ENCODE measurements around the gene LRRC26. TPM values are rescaled to one million over a fixed set of nuclear protein-coding genes. Genes with fewer than 3 reads are reported as not detected.

LRRC26 gene, protein sequence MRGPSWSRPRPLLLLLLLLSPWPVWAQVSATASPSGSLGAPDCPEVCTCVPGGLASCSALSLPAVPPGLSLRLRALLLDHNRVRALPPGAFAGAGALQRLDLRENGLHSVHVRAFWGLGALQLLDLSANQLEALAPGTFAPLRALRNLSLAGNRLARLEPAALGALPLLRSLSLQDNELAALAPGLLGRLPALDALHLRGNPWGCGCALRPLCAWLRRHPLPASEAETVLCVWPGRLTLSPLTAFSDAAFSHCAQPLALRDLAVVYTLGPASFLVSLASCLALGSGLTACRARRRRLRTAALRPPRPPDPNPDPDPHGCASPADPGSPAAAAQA
- 0.35 TPM for total RNA-seq

DNA sequence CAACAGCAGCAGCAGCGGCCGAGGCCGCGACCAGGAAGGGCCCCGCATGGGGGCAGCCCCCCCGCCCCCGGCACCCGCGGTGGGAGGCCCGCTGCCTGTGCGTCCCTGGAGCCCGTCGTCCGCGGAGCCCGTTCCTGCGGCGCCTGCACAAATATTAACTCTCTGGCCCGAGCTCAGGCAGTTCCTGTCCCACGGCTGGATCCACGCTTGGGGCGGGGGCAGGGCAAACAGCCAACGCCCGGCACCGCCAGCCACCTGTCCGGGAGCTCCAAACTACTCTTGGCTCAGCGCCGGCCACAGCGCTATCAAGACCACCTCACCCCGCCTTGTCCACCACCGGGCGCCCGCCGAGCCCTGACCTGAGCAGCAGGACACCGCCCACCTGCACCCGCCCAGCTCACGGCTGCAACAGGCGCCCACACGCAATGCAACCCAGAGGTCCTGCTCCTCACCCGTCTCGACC lies at the start of gene LRRC26:
LRRC26 (minus strand) TSS at position 156 of the 463 bp plus-strand sequence; CDS start at position 48, 108 bp downstream.

DNA sequence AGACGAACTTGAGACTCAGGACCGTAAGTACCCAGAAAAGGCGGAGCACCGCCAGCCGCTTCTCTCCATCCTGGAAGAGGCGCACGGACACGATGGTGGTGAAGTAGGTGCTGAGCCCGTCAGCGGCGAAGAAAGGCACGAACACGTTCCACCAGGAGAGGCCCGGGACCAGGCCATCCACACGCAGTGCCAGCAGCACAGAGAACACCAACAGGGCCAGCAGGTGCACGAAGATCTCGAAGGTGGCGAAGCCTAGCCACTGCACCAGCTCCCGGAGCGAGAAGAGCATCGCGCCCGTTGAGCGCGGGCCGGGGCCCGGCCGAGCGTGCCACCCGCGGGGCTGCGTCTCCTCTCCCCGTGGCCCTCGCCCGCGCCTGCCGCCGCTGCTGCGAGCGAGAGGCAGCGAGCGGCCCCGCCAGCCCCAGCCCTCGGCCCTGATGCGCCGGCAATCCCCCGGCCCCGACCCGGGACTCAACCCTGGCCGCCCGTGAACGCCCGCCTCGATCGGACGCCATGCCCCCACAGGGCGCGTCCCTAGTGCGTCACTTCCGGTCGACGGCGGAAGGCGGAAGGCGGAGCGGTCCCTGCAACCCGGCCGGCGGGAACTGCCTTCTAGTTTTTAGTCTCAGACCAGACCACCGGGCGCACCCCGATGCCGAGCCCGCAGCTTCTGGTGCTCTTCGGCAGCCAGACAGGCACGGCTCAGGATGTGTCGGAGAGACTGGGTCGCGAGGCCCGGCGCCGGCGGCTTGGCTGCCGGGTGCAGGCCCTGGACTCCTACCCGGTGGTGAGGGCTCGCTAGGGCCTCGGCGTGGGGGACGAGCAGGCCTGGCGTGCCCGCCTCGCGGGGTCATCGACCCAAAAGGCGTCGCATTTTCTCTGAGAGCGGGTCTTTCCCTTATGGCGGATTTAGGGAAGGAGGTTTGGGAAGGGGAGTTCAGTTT lies 35.5 kb upstream of the LRRC26 start, which contains the start of the genes NDOR1 and TMEM203:
NDOR1 (plus strand) TSS at position 575 of the 944 bp plus-strand sequence; CDS start at position 653, 78 bp downstream.
TMEM203 (minus strand) TSS at position 523 of the 944 bp plus-strand sequence; CDS start at position 289, 234 bp downstream.

DNA sequence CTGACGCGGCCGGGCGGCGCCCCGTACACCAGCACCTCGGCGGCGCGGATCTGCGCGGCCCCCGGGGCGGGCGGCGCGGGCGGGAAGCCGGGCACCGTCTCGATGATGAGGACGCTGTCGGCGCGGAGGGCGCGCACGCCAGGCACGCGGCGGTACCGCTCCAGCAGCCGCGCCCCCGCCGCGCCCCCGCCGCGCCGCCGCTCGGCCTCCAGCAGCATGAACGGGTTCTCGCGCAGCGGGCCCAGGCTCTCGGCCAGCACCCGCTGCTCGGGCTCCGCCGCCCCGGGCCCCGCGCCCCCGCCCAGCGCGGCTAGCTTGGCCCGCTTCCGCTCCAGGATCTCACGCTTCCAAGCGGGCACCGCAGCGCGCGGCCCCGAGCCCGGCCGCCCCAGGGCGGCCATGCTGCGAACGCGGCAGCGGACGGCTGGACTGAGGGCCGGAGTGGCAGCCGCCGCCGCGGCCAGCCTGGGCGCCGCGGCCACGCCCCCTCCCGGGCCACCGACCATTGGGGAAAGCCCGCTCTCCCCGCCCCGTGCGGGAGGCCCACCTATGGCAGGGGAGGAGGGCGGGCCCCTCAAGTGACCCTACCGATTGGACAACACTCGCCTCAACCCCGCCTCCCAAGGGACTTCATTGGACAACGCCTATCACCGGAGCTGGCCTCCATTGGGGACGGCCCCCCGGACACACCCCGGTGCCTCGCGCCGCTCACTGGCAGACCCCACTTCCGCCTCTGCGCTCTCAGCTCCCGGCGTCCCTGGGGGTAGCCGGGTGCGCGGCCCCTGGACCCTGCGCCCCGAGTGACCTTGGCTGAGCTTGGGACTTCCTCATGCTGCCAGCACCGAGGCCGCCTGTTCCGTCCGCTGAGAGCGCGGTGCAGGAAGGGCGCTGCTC lies 30.7 kb upstream of the LRRC26 start, which contains the start of gene TPRN:
TPRN (minus strand) TSS at position 431 of the 894 bp plus-strand sequence; CDS start at position 401, 30 bp downstream.

DNA sequence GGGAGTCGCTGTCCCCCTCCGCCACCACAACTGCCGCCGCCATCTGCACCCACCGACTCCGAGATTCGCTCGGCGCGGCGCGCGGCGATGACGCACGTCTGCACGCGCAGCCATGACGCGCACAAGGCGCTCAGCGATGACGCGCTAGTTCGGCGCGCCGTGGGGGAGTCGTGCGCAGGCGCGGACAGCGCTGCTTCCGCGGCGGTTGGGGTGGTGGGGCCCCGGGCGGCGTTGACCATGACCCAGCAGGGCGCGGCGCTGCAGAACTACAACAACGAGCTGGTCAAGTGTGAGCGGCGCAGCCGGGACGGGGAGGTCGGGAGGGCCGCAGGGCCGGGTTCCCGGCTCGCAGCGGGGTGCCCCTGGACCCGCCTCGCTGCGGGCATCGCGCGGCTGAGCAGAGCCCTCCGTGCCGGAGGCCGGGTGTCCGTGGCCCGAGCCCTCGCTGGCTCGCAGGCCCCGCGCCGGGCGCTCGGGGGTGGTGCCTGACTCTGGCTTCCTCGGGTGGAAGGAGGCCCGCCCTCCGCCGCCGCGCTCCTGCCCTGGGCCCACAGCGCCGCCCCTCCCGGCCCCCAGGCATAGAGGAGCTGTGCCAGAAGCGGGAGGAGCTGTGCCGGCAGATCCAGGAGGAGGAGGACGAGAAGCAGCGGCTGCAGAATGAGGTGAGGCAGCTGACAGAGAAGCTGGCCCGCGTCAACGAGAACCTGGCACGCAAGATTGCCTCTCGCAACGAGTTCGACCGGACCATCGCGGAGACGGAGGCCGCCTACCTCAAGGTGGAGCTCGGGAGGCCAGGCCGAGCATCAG lies 18.8 kb upstream of the LRRC26 start, which contains the start of the genes ANAPC2 and SSNA1:
ANAPC2 (minus strand) TSS at position 71 of the 807 bp plus-strand sequence; CDS start at position 43, 28 bp downstream.
SSNA1 (plus strand) TSS at position 187 of the 807 bp plus-strand sequence; CDS start at position 238, 51 bp downstream.

DNA sequence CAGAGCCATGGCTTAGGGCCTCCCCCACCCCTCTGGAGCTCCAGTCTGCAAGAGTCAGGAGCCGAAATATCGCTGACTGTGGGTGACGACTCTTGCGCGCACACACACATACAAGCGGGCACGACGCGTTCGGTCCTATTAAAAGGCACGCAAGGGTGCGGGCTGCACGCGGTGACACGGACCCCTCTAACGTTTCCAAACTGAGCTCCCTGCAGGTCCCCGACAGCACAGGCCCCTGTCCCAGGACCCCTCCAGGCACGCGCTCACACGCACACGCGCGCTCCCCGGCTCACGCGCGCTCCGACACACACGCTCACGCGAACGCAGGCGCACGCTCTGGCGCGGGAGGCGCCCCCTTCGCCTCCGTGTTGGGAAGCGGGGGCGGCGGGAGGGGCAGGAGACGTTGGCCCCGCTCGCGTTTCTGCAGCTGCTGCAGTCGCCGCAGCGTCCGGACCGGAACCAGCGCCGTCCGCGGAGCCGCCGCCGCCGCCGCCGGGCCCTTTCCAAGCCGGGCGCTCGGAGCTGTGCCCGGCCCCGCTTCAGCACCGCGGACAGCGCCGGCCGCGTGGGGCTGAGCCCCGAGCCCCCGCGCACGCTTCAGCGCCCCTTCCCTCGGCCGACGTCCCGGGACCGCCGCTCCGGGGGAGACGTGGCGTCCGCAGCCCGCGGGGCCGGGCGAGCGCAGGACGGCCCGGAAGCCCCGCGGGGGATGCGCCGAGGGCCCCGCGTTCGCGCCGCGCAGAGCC lies 31.0 kb downstream of the LRRC26 start, which contains the start of gene GRIN1:
GRIN1 (plus strand) TSS at position 433 of the 746 bp plus-strand sequence. CDS start 333 bp downstream, outside the sequence.

Small RNAs within 50 kb of the gene (small RNA-seq; reads per million reads assigned to genes)
- not detected for gene MIR3621 (ENCODE audit: low replicate concordance)

Other genes starting within 250 kb of the LRRC26 start
- 87.0 TPM for gene FBXW5, start 225.3 kb downstream of the LRRC26 start, total RNA-seq
- not detected for gene C8G, start 224.8 kb downstream of the LRRC26 start, total RNA-seq
- 10.2 TPM for gene LCN12, start 217.8 kb downstream of the LRRC26 start, total RNA-seq
- 43.3 TPM for gene PTGDS, start 192.5 kb downstream of the LRRC26 start, total RNA-seq
- 0.41 TPM for gene LCNL1, start 187.1 kb downstream of the LRRC26 start, total RNA-seq
- 28.0 TPM for gene PAXX, start 177.6 kb downstream of the LRRC26 start, total RNA-seq
- gene CLIC3, start 173.5 kb downstream of the LRRC26 start, total RNA-seq = 2.5 TPM
- 39.4 TPM for gene ABCA2, start 141.8 kb downstream of the LRRC26 start, total RNA-seq
- gene FUT7, start 138.0 kb downstream of the LRRC26 start, total RNA-seq = 0.35 TPM
- 28.6 TPM for gene NPDC1, start 123.9 kb downstream of the LRRC26 start, total RNA-seq
- 3.6 TPM for gene ENTPD2, start 116.0 kb downstream of the LRRC26 start, total RNA-seq
- gene SAPCD2, start 99.5 kb downstream of the LRRC26 start, total RNA-seq = 7.2 TPM
- gene UAP1L1, start 92.5 kb downstream of the LRRC26 start, total RNA-seq = 11.2 TPM
- 54.5 TPM for gene MAN1B1, start 83.1 kb downstream of the LRRC26 start, total RNA-seq
- gene DPP7, start 55.3 kb downstream of the LRRC26 start, total RNA-seq = 20.4 TPM
- 0.47 TPM for gene GRIN1, start 30.9 kb downstream of the LRRC26 start, total RNA-seq
- not detected for gene TMEM210, start 2.0 kb upstream of the LRRC26 start, total RNA-seq
- gene ANAPC2, start 18.5 kb upstream of the LRRC26 start, total RNA-seq = 44.7 TPM
- gene SSNA1, start 18.6 kb upstream of the LRRC26 start, total RNA-seq = 35.3 TPM
- 8.2 TPM for gene TPRN, start 30.7 kb upstream of the LRRC26 start, total RNA-seq
- 32.5 TPM for gene TMEM203, start 35.6 kb upstream of the LRRC26 start, total RNA-seq
- 10.3 TPM for gene NDOR1, start 35.6 kb upstream of the LRRC26 start, total RNA-seq
- 4.1 TPM for gene RNF208, start 52.2 kb upstream of the LRRC26 start, total RNA-seq
- 0.76 TPM for gene CYSRT1, start 55.1 kb upstream of the LRRC26 start, total RNA-seq
- gene RNF224, start 57.5 kb upstream of the LRRC26 start, total RNA-seq = 0.70 TPM
- 3.0 TPM for gene SLC34A3, start 60.9 kb upstream of the LRRC26 start, total RNA-seq
- gene TUBB4B, start 71.2 kb upstream of the LRRC26 start, total RNA-seq = 172 TPM
- gene STPG3, start 81.2 kb upstream of the LRRC26 start, total RNA-seq = not detected
- 48.3 TPM for gene NELFB, start 85.3 kb upstream of the LRRC26 start, total RNA-seq
- 12.5 TPM for gene TOR4A, start 107.7 kb upstream of the LRRC26 start, total RNA-seq
- gene NRARP, start 132.2 kb upstream of the LRRC26 start, total RNA-seq = 10.1 TPM

Data from metanephros (tissue), 2 donors.